Hepatocyte (in vitro differentiated cells): ENCODE results near the gene TEX22. TPM values are rescaled to one million over a fixed set of nuclear protein-coding genes. Genes with fewer than 3 reads are reported as not detected.

Source experiments
- DNase-seq: peaks from one replicate; pipeline ENCODE4 v3.0.0-alpha.2; 2016; ENCODE audit warnings: low spot score
- H2AFZ ChIP-seq: fragments of 200-600 bp; sonication (generic); 2 replicates; pipeline ENCODE4 v1.6.0; 2016; ENCODE audit warnings: antibody characterized with exemption, mild to moderate bottlenecking
- H3K27ac ChIP-seq: fragments of 200-600 bp; sonication (generic); 2 replicates; pipeline ENCODE4 v1.5.1; 2016; ENCODE audit warnings: mild to moderate bottlenecking
- H3K27me3 ChIP-seq: fragments of 200-600 bp; sonication (generic); 2 replicates; pipeline ENCODE4 v1.6.1; 2016
- H3K36me3 ChIP-seq: fragments of 200-600 bp; sonication (generic); replicated peaks from 2 replicates; pipeline ENCODE4 v1.5.1; 2016; ENCODE audit warnings: low read depth; ENCODE audit not compliant: insufficient read depth
- H3K4me1 ChIP-seq: fragments of 200-600 bp; sonication (generic); 2 replicates; pipeline ENCODE4 v1.5.1; 2016; ENCODE audit warnings: mild to moderate bottlenecking, moderate library complexity; ENCODE audit not compliant: insufficient read depth
- H3K4me2 ChIP-seq: fragments of 200-600 bp; sonication (generic); 2 replicates; pipeline ENCODE4 v1.6.0; 2016
- H3K4me3 ChIP-seq: fragments of 200-600 bp; sonication (generic); 2 replicates; pipeline ENCODE4 v1.5.1; 2016; ENCODE audit warnings: mild to moderate bottlenecking
- H3K79me2 ChIP-seq: fragments of 200-600 bp; sonication (generic); 2 replicates; pipeline ENCODE4 v1.6.0; 2017; ENCODE audit warnings: mild to moderate bottlenecking
- H3K9me2 ChIP-seq: fragments of 200-600 bp; sonication (generic); replicated peaks from 2 replicates; pipeline ENCODE4 v1.6.0; 2017; ENCODE audit warnings: mild to moderate bottlenecking; ENCODE audit not compliant: insufficient read depth
- H3K9me3 ChIP-seq: fragments of 200-600 bp; sonication (generic); 2 replicates; pipeline ENCODE4 v1.5.1; 2016; ENCODE audit warnings: low read depth, mild to moderate bottlenecking
- H4K20me1 ChIP-seq: fragments of 200-600 bp; sonication (generic); 2 replicates; pipeline ENCODE4 v1.6.0; 2016; ENCODE audit warnings: mild to moderate bottlenecking; ENCODE audit not compliant: insufficient read depth, poor library complexity, severe bottlenecking
- EZH2 ChIP-seq: fragments of 200-600 bp; sonication (generic); IDR thresholded peaks from 2 replicates; pipeline ENCODE4 v1.6.1; 2016; ENCODE audit warnings: antibody characterized with exemption, mild to moderate bottlenecking, borderline replicate concordance
- EZH2phosphoT487 ChIP-seq: fragments of 200-600 bp; sonication (generic); IDR thresholded peaks from one replicate; pipeline ENCODE4 v1.6.1; 2018; ENCODE audit warnings: antibody characterized with exemption, mild to moderate bottlenecking, low read depth, moderate library complexity; ENCODE audit not compliant: unreplicated experiment, severe bottlenecking
- WGBS: methylation state at CpG from one replicate; pipeline ENCODE4 v1.1.6; 2016; ENCODE audit warnings: low lambda C conversion rate; ENCODE audit errors: missing lambda C conversion rate; 5-methylcytosine and 5-hydroxymethylcytosine counted together
- polyA plus RNA-seq: library from polyadenylated mRNA; unstranded; fragments of >200 nt; fragmentation: Nextera tagmentation; extraction: Ambion mirVana; gene quantifications from 2 replicates; pipeline ENCODE4 v1.2.1, GENCODE V29; 2016
- total RNA-seq: library from RNA; depleted of rRNA; stranded (reverse); fragments of >200 nt; gene quantifications from 2 replicates; pipeline ENCODE4 v1.2.3, GENCODE V29; 2014
- TF ChIP-seq, protein P1 (sequence below): fragments of 200-600 bp; sonication (generic); IDR thresholded peaks from 2 replicates; pipeline ENCODE4 v1.5.1; 2016; ENCODE audit warnings: antibody characterized with exemption, mild to moderate bottlenecking; ENCODE audit not compliant: poor library complexity

The TEX22 gene
- total and polyA plus RNA-seq, 2 experiments from 2014 or later: 0.76 TPM; not detected in 1

DNA sequence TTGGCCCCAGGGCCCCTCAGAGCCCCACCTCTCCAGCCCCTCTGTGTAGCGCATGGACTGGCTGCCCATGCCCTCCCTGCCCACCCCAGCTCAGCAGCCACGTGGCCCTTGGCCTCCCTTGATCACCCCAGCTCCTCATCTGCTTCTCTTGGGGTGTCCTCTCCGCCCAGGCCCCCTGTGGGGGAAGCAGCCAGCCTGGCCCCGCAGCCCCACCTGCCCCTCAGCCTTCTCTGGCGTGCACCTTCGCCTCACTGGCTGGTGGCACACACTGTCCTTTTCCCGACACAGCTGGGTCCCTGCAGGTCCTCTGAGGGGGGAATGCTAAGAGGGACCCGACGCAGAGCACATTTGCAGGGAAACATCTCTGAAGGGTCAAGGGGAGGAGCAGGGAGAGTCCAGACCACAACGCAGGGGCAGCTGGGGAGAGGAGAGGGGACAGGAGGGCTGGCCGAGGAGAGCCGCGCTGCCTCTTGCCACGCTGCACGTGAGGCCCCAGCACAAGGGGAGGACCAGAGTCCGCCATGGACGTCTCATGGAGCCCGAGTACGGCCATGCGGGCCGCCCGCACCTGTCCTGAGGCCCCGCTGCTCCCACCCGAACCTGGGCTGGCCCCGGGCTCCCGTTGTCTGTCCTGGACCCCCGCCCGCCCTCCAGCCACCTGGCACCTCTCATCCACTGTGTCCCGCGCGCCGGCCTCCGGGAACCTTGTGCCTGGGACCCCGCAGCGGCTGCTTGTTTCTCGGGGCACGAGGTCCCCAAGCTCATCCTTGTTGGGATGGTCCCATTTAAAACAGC is 47.7 kb upstream of the TEX22 start:
- TF ChIP-seq EZH2 (no peak), EZH2phosphoT487 (no peak)
- TF ChIP-seq, protein P1, sequence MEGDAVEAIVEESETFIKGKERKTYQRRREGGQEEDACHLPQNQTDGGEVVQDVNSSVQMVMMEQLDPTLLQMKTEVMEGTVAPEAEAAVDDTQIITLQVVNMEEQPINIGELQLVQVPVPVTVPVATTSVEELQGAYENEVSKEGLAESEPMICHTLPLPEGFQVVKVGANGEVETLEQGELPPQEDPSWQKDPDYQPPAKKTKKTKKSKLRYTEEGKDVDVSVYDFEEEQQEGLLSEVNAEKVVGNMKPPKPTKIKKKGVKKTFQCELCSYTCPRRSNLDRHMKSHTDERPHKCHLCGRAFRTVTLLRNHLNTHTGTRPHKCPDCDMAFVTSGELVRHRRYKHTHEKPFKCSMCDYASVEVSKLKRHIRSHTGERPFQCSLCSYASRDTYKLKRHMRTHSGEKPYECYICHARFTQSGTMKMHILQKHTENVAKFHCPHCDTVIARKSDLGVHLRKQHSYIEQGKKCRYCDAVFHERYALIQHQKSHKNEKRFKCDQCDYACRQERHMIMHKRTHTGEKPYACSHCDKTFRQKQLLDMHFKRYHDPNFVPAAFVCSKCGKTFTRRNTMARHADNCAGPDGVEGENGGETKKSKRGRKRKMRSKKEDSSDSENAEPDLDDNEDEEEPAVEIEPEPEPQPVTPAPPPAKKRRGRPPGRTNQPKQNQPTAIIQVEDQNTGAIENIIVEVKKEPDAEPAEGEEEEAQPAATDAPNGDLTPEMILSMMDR: no peak
- no peak overlapping the region for H2AFZ ChIP-seq
- no peaks in the 10 kb centered on the region for H3K27me3 ChIP-seq
- H4K20me1 ChIP-seq: peaks cover 3% of the 10 kb centered on the region
- DNase-seq: no peak
- no peak overlapping the region for H3K4me2 ChIP-seq
- H3K4me1 ChIP-seq: no peaks in the 10 kb centered on the region
- H3K79me2 ChIP-seq: peaks cover 13% of the 10 kb centered on the region
- H3K9me2 ChIP-seq: no peaks in the 10 kb centered on the region
- no peak overlapping the region for H3K27ac ChIP-seq
- no peaks in the 10 kb centered on the region for H3K36me3 ChIP-seq
- H3K4me3 ChIP-seq: no peak overlapping the region
- WGBS: 95% methylated on average over 26 of the region's 37 CpGs
- no peaks in the 10 kb centered on the region for H3K9me3 ChIP-seq

DNA sequence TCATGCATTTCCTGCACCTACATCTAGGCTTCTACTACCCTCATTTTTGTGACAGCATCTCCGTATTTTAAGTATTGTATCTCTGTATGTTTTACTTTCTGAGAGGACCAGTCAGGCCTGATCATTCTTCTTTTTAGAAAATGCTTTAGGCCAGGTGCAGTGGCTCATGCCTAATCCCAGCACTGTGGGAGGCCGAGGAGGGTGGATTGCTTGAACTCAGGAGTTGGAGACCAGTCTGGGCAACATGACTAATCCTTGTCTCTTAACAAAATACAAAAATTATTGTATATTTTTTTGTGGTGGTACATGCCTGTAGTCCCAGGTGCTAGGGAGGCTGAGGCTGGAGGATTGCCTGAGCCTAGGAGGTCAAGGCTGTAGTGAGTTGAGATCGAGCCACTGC is 46.9 kb upstream of the TEX22 start:
- H3K9me2 ChIP-seq: no peaks in the 10 kb centered on the region
- TF ChIP-seq EZH2phosphoT487 (no peak), EZH2 (no peak)
- TF ChIP-seq, protein P1: no peak
- peak overlapping the region; percentile 45 for H3K27ac ChIP-seq
- H3K36me3 ChIP-seq: no peaks in the 10 kb centered on the region
- H3K4me2 ChIP-seq: no peak overlapping the region
- no peak for DNase-seq
- H4K20me1 ChIP-seq: peaks cover 3% of the 10 kb centered on the region
- no peaks in the 10 kb centered on the region for H3K27me3 ChIP-seq
- H3K79me2 ChIP-seq: peaks cover 8% of the 10 kb centered on the region
- H3K4me3 ChIP-seq: no peak overlapping the region
- no peaks in the 10 kb centered on the region for H3K4me1 ChIP-seq
- 94% methylated on average over 3 of the region's 3 CpGs for WGBS
- H3K9me3 ChIP-seq: no peaks in the 10 kb centered on the region
- H2AFZ ChIP-seq: no peak overlapping the region

DNA sequence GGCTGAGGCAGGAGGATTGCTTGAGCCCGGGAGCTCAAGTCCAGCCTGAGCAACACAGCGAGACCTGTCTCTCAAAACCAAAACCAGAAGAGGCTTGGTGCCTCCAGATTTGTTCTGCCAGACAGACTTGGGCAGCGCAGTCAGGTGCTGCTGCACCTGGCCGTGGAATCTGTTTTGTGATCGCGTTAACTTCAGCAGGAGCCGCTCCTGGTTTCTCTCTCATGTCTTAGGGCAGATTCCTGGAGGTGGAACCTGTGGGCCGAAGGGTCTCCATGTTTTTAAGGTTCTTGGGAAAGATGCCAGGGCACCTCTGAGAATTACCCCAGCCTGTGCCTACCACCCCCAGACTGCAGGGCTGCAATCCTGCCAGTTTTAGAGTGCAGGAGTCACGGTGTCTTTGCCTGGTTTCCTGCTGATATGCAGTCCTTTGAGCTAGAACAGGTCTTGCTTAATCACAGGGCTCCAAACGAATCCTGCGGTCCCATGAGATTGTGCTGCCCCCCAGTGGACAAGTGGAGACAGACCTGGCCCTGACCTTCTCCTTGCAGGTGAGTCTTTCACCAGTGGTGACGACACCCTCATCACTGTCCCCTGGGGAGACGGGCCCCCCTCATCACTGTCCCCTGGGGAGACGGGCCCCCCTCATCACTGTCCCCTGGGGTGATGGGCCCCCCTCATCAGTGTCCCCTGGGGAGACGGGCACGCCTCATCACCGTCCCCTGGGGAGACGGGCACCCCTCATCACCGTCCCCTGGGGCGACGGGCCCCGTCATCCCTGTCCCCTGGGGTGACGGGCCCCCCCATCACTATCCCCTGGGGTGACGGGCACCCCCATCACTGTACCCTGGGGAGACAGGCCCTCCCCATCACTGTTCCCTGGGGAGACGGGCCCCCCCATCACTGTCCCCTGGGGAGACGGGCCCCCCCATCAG is 46.2 kb upstream of the TEX22 start:
- 56% methylated on average over 11 of the region's 26 CpGs for WGBS
- no peaks in the 10 kb centered on the region for H3K9me2 ChIP-seq
- H3K4me2 ChIP-seq: peak overlapping the region; percentile 49
- H3K79me2 ChIP-seq: peaks cover 5% of the 10 kb centered on the region
- no peaks in the 10 kb centered on the region for H3K36me3 ChIP-seq
- peaks cover 3% of the 10 kb centered on the region for H4K20me1 ChIP-seq
- H3K4me3 ChIP-seq: no peak overlapping the region
- TF ChIP-seq, protein P1: peak; percentile 89
- TF ChIP-seq EZH2phosphoT487: no peak
- H3K27me3 ChIP-seq: no peaks in the 10 kb centered on the region
- no peak overlapping the region for H2AFZ ChIP-seq
- H3K27ac ChIP-seq: peak overlapping the region; percentile 45
- no peaks in the 10 kb centered on the region for H3K9me3 ChIP-seq
- peak; percentile 92 for DNase-seq
- H3K4me1 ChIP-seq: no peaks in the 10 kb centered on the region
